Tibial artery (tissue), 4 donors: ENCODE results near the gene MYO9A.

Source experiments
- DNase-seq, 2 donors: peaks; one replicate each; pipeline ENCODE4 v3.0.0-alpha.2; 2019
- H3K27ac ChIP-seq, 2 donors: fragments of 200-600 bp; sonication (generic) in 1 of 2; 1 replicate in 1 of 2; 2 replicates in 1 of 2; pipeline ENCODE4 v1.5.1; 2018 to 2019; ENCODE audit warnings: mild to moderate bottlenecking in 1 of 2
- H3K27me3 ChIP-seq, 2 donors: fragments of 200-600 bp; sonication (generic) in 1 of 2; one replicate each; pipeline versions ENCODE4 v1.5.1 to v1.6.0; 2016 to 2019
- H3K36me3 ChIP-seq, 3 donors: fragments of 200-600 bp; sonication (generic) in 2 of 3; one replicate each; pipeline ENCODE4 v1.5.1; 2016 to 2019; ENCODE audit warnings: mild to moderate bottlenecking in 2 of 3
- H3K4me1 ChIP-seq, 4 donors: fragments of 200-600 bp; sonication (generic) in 2 of 4; 1 replicate in 3 of 4; 2 replicates in 1 of 4; pipeline ENCODE4 v1.5.1; 2016 to 2019
- H3K4me3 ChIP-seq, 2 donors: fragments of 200-600 bp; sonication (generic) in 1 of 2; 1 replicate in 1 of 2; 2 replicates in 1 of 2; pipeline ENCODE4 v1.5.1; 2018 to 2019; ENCODE audit warnings: mild to moderate bottlenecking in 2 of 2
- H3K9me3 ChIP-seq, 3 donors: fragments of 200-600 bp; sonication (generic) in 1 of 3; one replicate each; pipeline ENCODE4 v1.5.1; 2016 to 2019
- CTCF ChIP-seq, 2 experiments: fragments of 200-600 bp in 1 of 2; fragments of 450-650 bp in 1 of 2; IDR thresholded peaks; one replicate each; pipeline ENCODE4 v1.5.1; 2017 to 2019; ENCODE audit warnings: antibody characterized with exemption in 2 of 2, mild to moderate bottlenecking in 1 of 2, moderate library complexity in 1 of 2
- intact Hi-C: fragments of 100-400 bp; cut with DNase I; formaldehyde crosslinking; loops from one replicate; pipeline ENCODE4 v1.15.0; 2023; ENCODE audit warnings: low total_unique reads

The MYO9A gene

DNA sequence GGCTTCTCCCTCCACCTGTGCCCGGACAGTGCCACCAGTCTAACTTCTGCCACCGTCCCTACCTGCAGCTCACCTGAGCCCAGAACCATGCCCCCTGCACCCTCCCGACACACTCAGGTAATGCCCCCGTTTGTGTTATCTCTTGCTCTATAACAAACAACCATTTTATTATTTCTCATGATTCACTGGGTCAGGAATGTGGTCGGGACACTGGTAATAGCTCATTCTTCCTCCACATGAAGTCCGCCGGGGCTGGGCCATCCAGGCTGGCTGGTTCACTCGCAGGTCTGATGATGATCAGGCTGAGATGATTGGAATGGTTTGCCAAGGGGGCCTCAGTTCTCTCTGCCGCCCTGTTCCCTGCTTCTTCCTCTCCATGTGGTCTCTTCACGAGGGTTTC, 327.9 kb downstream of the MYO9A start:
- Histone ChIP-seq H3K27me3 (no peaks in the 10 kb centered on the region), H3K36me3 (no peaks in the 10 kb centered on the region), H3K9me3 (no peaks in the 10 kb centered on the region), H3K27ac (no peak overlapping the region), H3K4me1 (no peaks in the 10 kb centered on the region), H3K4me3 (no peak overlapping the region)
- peak in 1 of 2 donors; percentile 61 for DNase-seq
- TF ChIP-seq CTCF (IDR thresholded peaks at IDR 0.05): no peak
- intact Hi-C loops: no loop called here

GRCh38 chr15:71789616-71790015, 328.3 kb downstream of the MYO9A start:
- no peaks in the 10 kb centered on the region for H3K36me3 ChIP-seq

DNA sequence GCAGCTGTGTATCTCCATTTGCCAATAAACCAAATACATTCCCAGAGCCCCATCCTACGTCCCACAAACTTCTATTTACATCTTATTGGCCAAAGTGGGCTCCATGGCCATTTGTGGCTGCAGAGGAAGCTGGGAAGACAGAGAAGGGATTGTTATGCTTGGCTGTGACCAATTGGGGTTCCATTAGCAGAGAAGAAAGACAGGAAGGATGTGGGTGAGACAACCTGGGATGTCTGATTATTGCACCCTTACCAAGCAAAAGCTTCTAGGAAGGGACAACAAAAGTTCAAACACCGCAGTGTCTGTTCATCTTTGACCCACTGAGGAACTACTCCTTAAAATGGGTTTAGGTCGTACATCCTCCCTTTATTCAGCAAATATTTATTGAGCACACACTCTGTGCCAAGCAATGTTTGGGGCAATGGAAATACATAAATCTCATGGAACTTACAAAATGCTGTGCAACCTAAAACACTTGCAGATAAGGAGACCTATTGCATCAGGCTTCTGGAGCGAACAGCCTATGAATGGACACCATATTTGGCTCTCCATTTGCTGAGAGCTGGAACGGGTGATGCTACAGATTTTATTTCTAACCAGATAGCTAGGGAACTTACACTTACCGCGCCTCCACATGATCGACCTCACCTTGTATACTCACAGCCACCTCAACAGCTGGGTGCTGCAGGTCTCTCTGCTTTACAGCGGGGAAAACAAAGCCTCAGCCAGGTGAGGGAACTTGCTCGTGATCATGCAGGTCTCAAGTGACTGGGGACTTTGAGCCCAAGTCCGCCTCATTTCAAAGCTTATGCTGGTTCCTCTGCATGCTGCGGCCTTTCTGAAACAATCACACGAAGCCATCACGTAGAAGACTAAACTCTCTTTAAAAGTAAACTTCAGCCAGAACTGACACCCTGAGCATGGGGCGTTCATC, 329.0 kb downstream of the MYO9A start:
- intact Hi-C loops: no loop called here
- Histone ChIP-seq H3K4me1 (no peaks in the 10 kb centered on the region), H3K36me3 (no peaks in the 10 kb centered on the region), H3K4me3 (no peak overlapping the region), H3K27ac (no peak overlapping the region), H3K9me3 (no peaks in the 10 kb centered on the region), H3K27me3 (no peaks in the 10 kb centered on the region)
- no peak for TF ChIP-seq CTCF (IDR thresholded peaks at IDR 0.05)
- peak in 1 of 2 donors; percentile 20 for DNase-seq

More at GRCh38 chr15:71789616-71790015, 328.3 kb downstream of the MYO9A start:
- Histone ChIP-seq H3K4me1 (no peaks in the 10 kb centered on the region), H3K27me3 (no peaks in the 10 kb centered on the region), H3K9me3 (no peaks in the 10 kb centered on the region), H3K27ac (no peak overlapping the region), H3K4me3 (no peak overlapping the region)
- intact Hi-C loops: no loop called here
- DNase-seq: peak in 1 of 2 donors; percentile 7
- TF ChIP-seq CTCF (IDR thresholded peaks at IDR 0.05): no peak

DNA sequence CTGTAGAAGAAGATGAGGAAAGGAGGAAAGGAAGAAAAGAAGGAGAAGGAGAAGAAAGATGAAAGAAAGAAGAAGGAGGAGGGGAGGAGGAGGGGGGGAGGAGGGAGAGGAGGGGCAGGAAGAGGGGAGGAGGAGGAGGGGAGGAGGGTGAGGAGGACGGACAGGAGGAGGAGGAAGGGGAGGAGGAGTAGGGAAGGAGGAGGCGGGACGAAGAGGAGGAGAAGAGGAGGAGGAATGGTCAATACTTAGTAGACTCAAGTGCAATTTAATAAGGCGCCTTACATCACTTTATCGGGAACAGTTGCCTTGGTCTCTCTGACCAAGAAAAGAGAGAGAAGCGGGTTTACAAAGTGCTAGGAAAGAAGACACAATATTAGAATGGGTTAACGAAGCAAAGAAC, 331.3 kb downstream of the MYO9A start:
- TF ChIP-seq CTCF (IDR thresholded peaks at IDR 0.05): no peak
- intact Hi-C loops: no loop called here

DNA sequence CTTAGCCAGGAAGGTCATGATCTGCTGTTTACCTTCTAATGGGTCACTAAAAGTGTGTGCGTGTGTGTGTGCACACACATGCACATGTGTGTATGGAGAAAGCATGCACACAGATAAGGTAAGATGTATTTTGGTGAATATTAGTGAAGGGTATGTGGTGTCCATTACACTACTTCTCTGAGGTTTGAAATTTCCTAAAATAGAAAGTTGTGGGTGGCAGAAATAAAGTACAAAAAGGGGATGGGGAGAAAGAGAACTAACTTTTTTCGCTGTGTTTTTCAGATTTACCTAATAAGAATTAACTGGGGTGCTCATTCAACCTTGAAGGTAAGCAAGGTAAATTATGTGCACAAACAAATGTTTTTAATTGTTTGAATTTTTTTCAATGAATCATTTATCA, 332.0 kb downstream of the MYO9A start:
- no peaks in the 10 kb centered on the region for H3K27me3 ChIP-seq
- DNase-seq: no peak
- no peak overlapping the region for H3K27ac ChIP-seq
- intact Hi-C loops: no loop called here
- H3K4me1 ChIP-seq: peaks cover 0 to 14% (median 4%) of the 10 kb centered on the region in 4 donors
- no peak for TF ChIP-seq CTCF (IDR thresholded peaks at IDR 0.05)
- no peaks in the 10 kb centered on the region for H3K9me3 ChIP-seq
- H3K4me3 ChIP-seq: no peak overlapping the region
- no peaks in the 10 kb centered on the region for H3K36me3 ChIP-seq

More for the DNA sequence above, 331.3 kb downstream of the MYO9A start:
- H3K9me3 ChIP-seq: no peaks in the 10 kb centered on the region
- H3K36me3 ChIP-seq: no peaks in the 10 kb centered on the region
- H3K27ac ChIP-seq: no peak overlapping the region
- H3K4me1 ChIP-seq: peaks cover 0 to 8% (median under 1%) of the 10 kb centered on the region in 4 donors
- no peak for DNase-seq
- no peaks in the 10 kb centered on the region for H3K27me3 ChIP-seq
- H3K4me3 ChIP-seq: no peak overlapping the region
